ENCODE measurements around the gene EPHB3. TPM values are rescaled to one million over a fixed set of nuclear protein-coding genes. Genes with fewer than 3 reads are reported as not detected.
A peak's percentile ranks its signal among the peaks of the same experiment; 100 is the strongest.

EPHB3 gene
- total RNA-seq, 2 donors from 2014 or later = 0.35 TPM; not detected in 1

- H3K36me3 Mint-ChIP-seq (ENCODE audit: low read depth) = peaks cover 5% of the 10 kb centered on the region
- peak overlapping the region; percentile 15 for H3K4me3 Mint-ChIP-seq
- ATAC-seq = peak; percentile 35
- peaks cover 40% of the 10 kb centered on the region for H3K27me3 Mint-ChIP-seq
- no peak for DNase-seq
- H3K27ac Mint-ChIP-seq = no peak overlapping the region
- no peaks in the 10 kb centered on the region for H3K9me3 ChIP-seq (ENCODE audit: control insufficient read depth, low read length, poor library complexity, severe bottlenecking)
- peaks cover 7% of the 10 kb centered on the region for H3K4me1 Mint-ChIP-seq
These were observed 22.2 kb downstream of the EPHB3 start for GRCh38 chr3:184583578-184584451.

GRCh38 chr3:184584464-184584891 lies 22.9 kb downstream of the EPHB3 start:
- H3K27me3 Mint-ChIP-seq = peaks cover 34% of the 10 kb centered on the region
- H3K27ac Mint-ChIP-seq = no peak overlapping the region
- H3K36me3 Mint-ChIP-seq (ENCODE audit: low read depth) = no peaks in the 10 kb centered on the region
- no peaks in the 10 kb centered on the region for H3K9me3 ChIP-seq (ENCODE audit: control insufficient read depth, low read length, poor library complexity, severe bottlenecking)
- peaks cover 7% of the 10 kb centered on the region for H3K4me1 Mint-ChIP-seq
- no peak for DNase-seq
- ATAC-seq = no peak
- peak overlapping the region; percentile 63 for H3K4me3 Mint-ChIP-seq

DNA sequence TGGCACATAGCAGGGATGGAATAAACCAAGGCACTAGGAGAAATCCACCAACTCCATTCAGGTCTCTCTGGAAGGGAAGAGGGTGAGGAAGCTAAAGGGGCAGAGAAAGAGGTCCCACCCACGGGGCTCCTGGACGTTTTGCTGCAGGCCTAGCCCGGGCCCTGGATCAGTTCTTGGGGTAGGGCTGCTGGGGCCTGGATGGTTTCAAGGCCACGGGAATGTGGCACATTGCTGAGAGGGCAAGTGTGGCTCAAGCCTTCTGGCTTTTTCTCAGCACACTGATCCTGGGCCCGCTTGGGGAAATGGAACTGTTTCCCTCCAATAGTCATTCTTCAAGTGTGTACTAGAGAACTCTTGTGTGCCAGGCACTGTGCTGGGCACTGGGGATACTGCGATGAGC lies 24.0 kb downstream of the EPHB3 start:
- DNase-seq = no peak
- Mint-ChIP-seq H3K4me3 (no peak overlapping the region), H3K27me3 (peaks cover 34% of the 10 kb centered on the region), H3K27ac (no peak overlapping the region), H3K36me3 (ENCODE audit: low read depth) (no peaks in the 10 kb centered on the region), H3K4me1 (peaks cover 7% of the 10 kb centered on the region)
- H3K9me3 ChIP-seq (ENCODE audit: control insufficient read depth, low read length, poor library complexity, severe bottlenecking) = no peaks in the 10 kb centered on the region
- ATAC-seq = no peak

DNA sequence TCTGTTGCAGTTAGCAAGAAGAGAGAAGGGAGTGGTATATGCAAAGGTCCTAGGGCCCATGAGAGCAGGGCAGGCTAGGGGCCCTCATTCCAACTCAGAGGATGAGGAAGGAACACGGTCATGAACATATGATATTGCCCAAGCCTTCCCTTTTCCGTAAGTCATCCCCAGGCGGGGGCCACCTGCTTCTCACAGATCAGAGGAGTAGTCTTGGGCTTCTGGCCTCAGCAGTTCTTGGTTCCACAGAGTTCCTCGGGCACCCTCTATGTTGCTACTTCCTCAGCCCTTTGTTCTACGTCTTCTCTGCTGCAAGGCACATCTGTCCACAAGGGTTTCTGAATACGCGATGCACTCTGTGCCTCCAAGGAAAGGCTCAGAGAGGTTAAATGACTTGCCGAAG lies 25.3 kb downstream of the EPHB3 start:
- no peak overlapping the region for H3K4me3 Mint-ChIP-seq
- ATAC-seq (no peak), DNase-seq (no peak)
- H3K36me3 Mint-ChIP-seq (ENCODE audit: low read depth) = no peaks in the 10 kb centered on the region
- H3K9me3 ChIP-seq (ENCODE audit: control insufficient read depth, low read length, poor library complexity, severe bottlenecking) = no peaks in the 10 kb centered on the region
- H3K27me3 Mint-ChIP-seq = peaks cover 24% of the 10 kb centered on the region
- peaks cover 7% of the 10 kb centered on the region for H3K4me1 Mint-ChIP-seq
- no peak overlapping the region for H3K27ac Mint-ChIP-seq

- ATAC-seq = no peak
- Mint-ChIP-seq H3K4me1 (peaks cover 4% of the 10 kb centered on the region), H3K27ac (no peak overlapping the region), H3K27me3 (peaks cover 18% of the 10 kb centered on the region), H3K4me3 (no peak overlapping the region), H3K36me3 (ENCODE audit: low read depth) (no peaks in the 10 kb centered on the region)
- no peaks in the 10 kb centered on the region for H3K9me3 ChIP-seq (ENCODE audit: control insufficient read depth, low read length, poor library complexity, severe bottlenecking)
- no peak for DNase-seq
These were observed 27.2 kb downstream of the EPHB3 start for GRCh38 chr3:184588776-184589175.

- H3K27ac Mint-ChIP-seq = no peak overlapping the region
- ATAC-seq = no peak
- H3K27me3 Mint-ChIP-seq = peaks cover 7% of the 10 kb centered on the region
- H3K36me3 Mint-ChIP-seq (ENCODE audit: low read depth) = no peaks in the 10 kb centered on the region
- H3K4me3 Mint-ChIP-seq = no peak overlapping the region
- no peaks in the 10 kb centered on the region for H3K9me3 ChIP-seq (ENCODE audit: control insufficient read depth, low read length, poor library complexity, severe bottlenecking)
- DNase-seq = no peak
- H3K4me1 Mint-ChIP-seq = no peaks in the 10 kb centered on the region
These were observed 29.2 kb downstream of the EPHB3 start for GRCh38 chr3:184590795-184591194.

GRCh38 chr3:184591789-184592188 lies 30.2 kb downstream of the EPHB3 start:
- Mint-ChIP-seq H3K27ac (no peak overlapping the region), H3K27me3 (peaks cover 7% of the 10 kb centered on the region), H3K4me1 (no peaks in the 10 kb centered on the region), H3K36me3 (ENCODE audit: low read depth) (no peaks in the 10 kb centered on the region), H3K4me3 (no peak overlapping the region)
- no peak for ATAC-seq
- DNase-seq = no peak
- H3K9me3 ChIP-seq (ENCODE audit: control insufficient read depth, low read length, poor library complexity, severe bottlenecking) = no peaks in the 10 kb centered on the region

DNA sequence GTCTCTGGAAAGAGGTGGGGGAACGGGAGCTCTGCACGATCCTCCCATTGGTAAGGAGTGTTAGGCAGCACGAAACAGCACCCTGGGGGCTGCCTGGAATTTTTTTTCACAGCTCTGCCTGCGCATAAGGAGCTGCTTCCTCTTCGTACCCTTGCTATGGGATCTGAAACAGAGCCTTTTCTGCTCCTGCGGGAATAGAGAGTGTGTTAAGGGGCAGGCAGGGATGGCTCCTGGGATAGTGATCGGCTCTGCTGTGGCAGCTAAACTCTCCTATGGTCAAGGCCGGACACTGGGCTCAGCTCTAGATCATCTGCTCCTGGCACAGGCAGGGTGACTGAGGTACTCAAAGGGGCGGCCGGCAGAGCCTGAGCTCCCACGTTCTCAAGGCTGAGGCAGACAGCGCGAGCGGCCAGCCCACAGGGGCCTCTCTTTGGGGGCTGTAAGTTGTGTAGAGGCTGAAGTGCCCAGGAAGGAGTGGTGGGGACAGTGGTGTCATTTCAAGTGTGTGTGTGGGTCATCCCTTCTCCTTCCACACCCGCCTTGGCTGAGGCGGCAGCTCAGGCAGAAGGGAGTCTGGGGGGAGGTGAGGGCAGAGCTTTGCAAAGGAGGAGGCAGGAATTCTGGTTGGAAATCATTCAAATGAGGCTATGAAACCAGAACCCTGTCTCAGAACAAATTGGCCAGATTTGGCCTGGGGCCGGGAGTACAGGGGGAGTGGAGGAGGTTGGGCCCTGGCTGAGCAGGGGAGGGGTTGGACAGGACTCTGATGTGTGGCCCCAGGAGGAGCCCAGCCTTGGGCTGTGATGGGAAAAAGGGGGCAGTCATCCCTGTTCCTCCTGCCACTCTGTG lies 31.0 kb downstream of the EPHB3 start:
- H3K9me3 ChIP-seq (ENCODE audit: control insufficient read depth, low read length, poor library complexity, severe bottlenecking) = no peaks in the 10 kb centered on the region
- ATAC-seq = no peak
- DNase-seq = no peak
- H3K27ac Mint-ChIP-seq = no peak overlapping the region
- H3K27me3 Mint-ChIP-seq = peaks cover 7% of the 10 kb centered on the region
- no peaks in the 10 kb centered on the region for H3K36me3 Mint-ChIP-seq (ENCODE audit: low read depth)
- H3K4me3 Mint-ChIP-seq = peak overlapping the region; percentile 13
- H3K4me1 Mint-ChIP-seq = no peaks in the 10 kb centered on the region

DNA sequence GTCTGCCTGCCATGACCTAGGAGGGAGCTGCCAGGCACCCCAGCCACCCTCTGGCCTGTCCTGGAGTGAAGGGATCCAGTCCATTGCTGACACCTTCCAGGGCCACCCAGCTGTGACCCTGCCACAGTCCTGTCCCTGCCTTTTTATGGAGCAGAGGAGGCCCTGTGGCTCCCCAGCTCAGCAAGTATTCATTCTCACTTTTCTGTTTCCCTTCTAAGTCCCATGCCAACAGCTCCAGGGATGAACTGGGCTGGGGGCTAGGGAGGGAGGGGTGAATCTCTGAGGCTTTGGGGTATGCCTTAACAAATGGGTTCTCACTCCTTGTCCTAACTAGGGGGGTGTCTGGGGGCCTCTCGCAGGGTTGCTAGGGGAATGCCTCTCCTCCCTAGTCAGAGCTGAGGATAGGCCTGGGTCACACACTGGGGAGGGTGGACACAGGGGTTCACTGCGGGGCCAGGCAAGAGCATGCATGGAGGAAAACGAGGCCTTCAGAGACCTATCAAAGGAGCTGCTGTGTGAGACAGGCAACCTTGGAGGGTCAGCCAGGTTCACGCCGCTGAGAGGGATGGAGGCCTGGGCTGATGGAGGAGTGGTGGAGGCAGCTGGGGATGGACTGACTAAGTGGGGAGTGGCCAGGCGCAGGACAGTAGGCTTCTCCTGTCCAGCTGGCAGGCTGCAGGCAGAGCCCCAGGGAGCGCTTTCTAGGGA lies 31.8 kb downstream of the EPHB3 start:
- ATAC-seq (no peak), DNase-seq (no peak)
- no peak overlapping the region for H3K4me3 Mint-ChIP-seq
- H3K27me3 Mint-ChIP-seq = peaks cover 7% of the 10 kb centered on the region
- H3K9me3 ChIP-seq (ENCODE audit: control insufficient read depth, low read length, poor library complexity, severe bottlenecking) = no peaks in the 10 kb centered on the region
- no peaks in the 10 kb centered on the region for H3K4me1 Mint-ChIP-seq
- H3K36me3 Mint-ChIP-seq (ENCODE audit: low read depth) = no peaks in the 10 kb centered on the region
- H3K27ac Mint-ChIP-seq = no peak overlapping the region

- no peak overlapping the region for H3K4me3 Mint-ChIP-seq
- no peak for ATAC-seq
- H3K27me3 Mint-ChIP-seq = peaks cover 7% of the 10 kb centered on the region
These were observed 32.3 kb downstream of the EPHB3 start for GRCh38 chr3:184593928-184594303.

GRCh38 chr3:184594371-184595001 lies 32.9 kb downstream of the EPHB3 start:
- ATAC-seq (no peak), DNase-seq (no peak)
- H3K27ac Mint-ChIP-seq = no peak overlapping the region
- peaks cover 7% of the 10 kb centered on the region for H3K27me3 Mint-ChIP-seq
- no peaks in the 10 kb centered on the region for H3K9me3 ChIP-seq (ENCODE audit: control insufficient read depth, low read length, poor library complexity, severe bottlenecking)
- H3K4me3 Mint-ChIP-seq = no peak overlapping the region
- H3K4me1 Mint-ChIP-seq = no peaks in the 10 kb centered on the region
- no peaks in the 10 kb centered on the region for H3K36me3 Mint-ChIP-seq (ENCODE audit: low read depth)

More at GRCh38 chr3:184593928-184594303, 32.3 kb downstream of the EPHB3 start:
- DNase-seq = no peak
- Mint-ChIP-seq H3K27ac (no peak overlapping the region), H3K4me1 (no peaks in the 10 kb centered on the region), H3K36me3 (ENCODE audit: low read depth) (no peaks in the 10 kb centered on the region)
- no peaks in the 10 kb centered on the region for H3K9me3 ChIP-seq (ENCODE audit: control insufficient read depth, low read length, poor library complexity, severe bottlenecking)

DNA sequence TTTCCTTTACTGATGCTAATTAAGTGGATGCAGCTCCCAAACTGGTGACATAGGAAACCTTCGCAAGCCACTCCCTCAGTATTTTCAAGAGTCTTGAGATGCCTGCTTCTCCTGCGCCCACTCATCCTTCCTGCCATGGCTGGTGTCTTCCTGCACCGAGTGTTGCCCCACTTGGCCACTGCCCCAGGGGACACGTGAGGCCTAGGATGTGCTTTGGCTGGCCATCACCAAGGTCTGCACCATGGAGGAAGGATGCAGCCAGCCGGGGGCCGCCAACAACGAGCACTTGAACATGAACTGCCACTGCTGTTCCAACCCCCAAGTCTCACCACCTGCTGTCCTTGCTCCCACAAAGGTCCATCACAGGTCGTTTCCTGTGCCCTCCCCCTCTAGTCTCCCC lies 34.1 kb downstream of the EPHB3 start:
- Mint-ChIP-seq H3K4me1 (no peaks in the 10 kb centered on the region), H3K27ac (no peak overlapping the region)
- DNase-seq = no peak

DNA sequence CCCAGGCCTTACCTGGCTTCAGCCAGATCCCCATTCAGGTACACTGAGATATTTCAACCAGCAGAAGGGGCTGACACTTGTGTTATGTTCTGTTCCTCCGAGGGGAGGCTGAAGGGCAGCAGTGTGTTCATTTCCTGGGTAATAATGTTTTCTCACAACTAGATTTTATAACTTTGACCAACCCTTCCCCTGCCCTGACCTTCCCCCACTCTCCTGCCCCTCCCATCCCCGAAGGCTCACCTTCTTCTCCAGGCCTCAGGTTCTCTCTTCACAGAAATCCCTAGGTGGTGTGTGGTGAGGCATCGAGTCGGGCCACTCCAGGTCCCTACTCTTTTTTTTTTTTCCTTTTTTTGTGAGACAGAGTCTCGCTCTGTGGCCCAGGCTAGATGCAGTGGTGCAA lies 34.6 kb downstream of the EPHB3 start:
- DNase-seq = no peak
- no peak for ATAC-seq
- no peaks in the 10 kb centered on the region for H3K36me3 Mint-ChIP-seq (ENCODE audit: low read depth)
- no peaks in the 10 kb centered on the region for H3K9me3 ChIP-seq (ENCODE audit: control insufficient read depth, low read length, poor library complexity, severe bottlenecking)
- no peak overlapping the region for H3K27ac Mint-ChIP-seq
- no peak overlapping the region for H3K4me3 Mint-ChIP-seq
- no peaks in the 10 kb centered on the region for H3K4me1 Mint-ChIP-seq
- peaks cover 21% of the 10 kb centered on the region for H3K27me3 Mint-ChIP-seq

More for the DNA sequence above, 34.1 kb downstream of the EPHB3 start:
- Mint-ChIP-seq H3K27me3 (peaks cover 16% of the 10 kb centered on the region), H3K36me3 (ENCODE audit: low read depth) (no peaks in the 10 kb centered on the region), H3K4me3 (no peak overlapping the region)
- H3K9me3 ChIP-seq (ENCODE audit: control insufficient read depth, low read length, poor library complexity, severe bottlenecking) = no peaks in the 10 kb centered on the region
- no peak for ATAC-seq

All from T-helper 17 cell (primary cell).